ENCODE data around the gene SPC24.

SPC24 gene

GRCh38 chr19:11155373-11156120, at the start of gene SPC24:
Gene SPC24, minus strand, starts transcription at chr19:11155782. Its CDS starts 6 bp downstream, at chr19:11155776.
- DNase-seq = peak; percentile 69 to 99 (median 95)

- peak in 1 of 58 donors; percentile 4 for DNase-seq
Observed at GRCh38 chr19:11204943-11205349, 49.4 kb upstream of the SPC24 start.

- DNase-seq = no peak
Observed at GRCh38 chr19:11204076-11204602, 48.6 kb upstream of the SPC24 start.

- DNase-seq = peak in 49 of 58 donors; percentile 14 to 90 (median 39)
Observed at GRCh38 chr19:11203194-11204075, 47.9 kb upstream of the SPC24 start.

GRCh38 chr19:11202488-11203193, 47.1 kb upstream of the SPC24 start:
- no peak for DNase-seq

- no peak for DNase-seq
Observed at GRCh38 chr19:11201791-11202190, 46.2 kb upstream of the SPC24 start.

GRCh38 chr19:11200931-11201330, 45.3 kb upstream of the SPC24 start:
- no peak for DNase-seq

- DNase-seq = no peak
Observed at GRCh38 chr19:11200015-11200574, 44.5 kb upstream of the SPC24 start.

- DNase-seq = no peak
Observed at GRCh38 chr19:11199517-11199916, 43.9 kb upstream of the SPC24 start.

- no peak for DNase-seq
Observed at GRCh38 chr19:11198769-11199424, 43.3 kb upstream of the SPC24 start.

GRCh38 chr19:11198175-11198534, 42.6 kb upstream of the SPC24 start:
- no peak for DNase-seq

- DNase-seq = peak in 57 of 58 donors; percentile 26 to 91 (median 73)
Observed at GRCh38 chr19:11197291-11198174, 42.0 kb upstream of the SPC24 start, which contains the start of gene KANK2. Gene KANK2, minus strand, starts transcription at chr19:11197545. Its CDS starts 3,034 bp downstream, at chr19:11194511.

- peak in 4 of 58 donors; percentile 16 to 38 (median 25) for DNase-seq
Observed at GRCh38 chr19:11196406-11197287, 41.1 kb upstream of the SPC24 start.

GRCh38 chr19:11195681-11196080, 40.1 kb upstream of the SPC24 start:
- no peak for DNase-seq

GRCh38 chr19:11194656-11195558, 39.3 kb upstream of the SPC24 start:
- DNase-seq = no peak

- no peak for DNase-seq
Observed at GRCh38 chr19:11194173-11194572, 38.6 kb upstream of the SPC24 start.

Measured in anterior cingulate cortex (tissue), 58 donors.